SK-N-SH (cell line): Measurements from ENCODE around the gene P3H2. TPM values are rescaled to one million over a fixed set of nuclear protein-coding genes. Genes with fewer than 3 reads are reported as not detected.

Experiments used
- CTCF ChIA-PET: fragments of 300-600, 350-600 bp; formaldehyde crosslinking; extraction: SDS; loops from one replicate; lab custom pipeline; 2021; lab: Yijun Ruan, JAX
- POLR2A ChIA-PET: fragments of 350-600 bp; sonication (Branson Sonifier 250); formaldehyde crosslinking; extraction: SDS; loops from one replicate; lab custom pipeline; 2020; ENCODE audit warnings: antibody characterized with exemption, inconsistent platforms; lab: Yijun Ruan, JAX
- DNase-seq: peaks from one replicate; pipeline ENCODE4 v3.0.0; 2012
- H2AFZ ChIP-seq: fragments of 200-600 bp; sonication (generic); 2 replicates; pipeline ENCODE4 v1.8.1; 2016; ENCODE audit warnings: antibody characterized with exemption, mild to moderate bottlenecking, low read depth
- H3F3A ChIP-seq: fragments of 200-600 bp; sonication (generic); replicated peaks from 2 replicates; pipeline ENCODE3; 2016; ENCODE audit warnings: antibody characterized with exemption, mild to moderate bottlenecking; ENCODE audit not compliant: insufficient read depth
- H3K27ac ChIP-seq, 2 experiments: fragments of 200-500 bp in 1 of 2; fragments of 200-600 bp in 1 of 2; sonication (Bioruptor generic) in 1 of 2; sonication (generic), shearing (Covaris generic) in 1 of 2; 2 replicates each; pipeline versions ENCODE4 v1.5.1 to v1.6.1; 2014 to 2016; ENCODE audit warnings: low read depth in 2 of 2, inconsistent platforms in 1 of 2, low read length in 1 of 2, mild to moderate bottlenecking in 1 of 2, mixed read lengths in 1 of 2
- H3K27me3 ChIP-seq: fragments of 200-600 bp; sonication (generic), shearing (Covaris generic); 2 replicates; pipeline ENCODE4 v1.6.1; 2016; ENCODE audit warnings: mixed run types; ENCODE audit not compliant: insufficient read depth
- H3K36me3 ChIP-seq, 2 experiments: fragments of 200-500 bp in 1 of 2; fragments of 200-600 bp in 1 of 2; sonication (Bioruptor generic) in 1 of 2; sonication (generic) in 1 of 2; replicated peaks in 1 of 2; 2 replicates each; pipeline versions ENCODE3 to v1.5.1; 2014 to 2016; ENCODE audit warnings: low read length in 1 of 2, mild to moderate bottlenecking in 1 of 2; ENCODE audit not compliant: insufficient read depth in 2 of 2, control insufficient read depth in 1 of 2
- H3K4me1 ChIP-seq, 2 experiments: fragments of 200-500 bp in 1 of 2; fragments of 200-600 bp in 1 of 2; sonication (Bioruptor generic) in 1 of 2; sonication (generic), shearing (Covaris generic) in 1 of 2; 2 replicates each; pipeline versions ENCODE4 v1.5.1 to v1.6.1; 2014 to 2016; ENCODE audit warnings: low read depth in 1 of 2, low read length in 1 of 2, mixed run types in 1 of 2; ENCODE audit not compliant: insufficient read depth in 2 of 2, control insufficient read depth in 1 of 2
- H3K4me2 ChIP-seq: fragments of 200-600 bp; sonication (generic), shearing (Covaris generic); 2 replicates; pipeline ENCODE4 v1.6.1; 2017; ENCODE audit warnings: mixed run types
- H3K4me3 ChIP-seq, 2 experiments: fragments of 200-500 bp in 1 of 2; fragments of 200-600 bp in 1 of 2; sonication (Bioruptor generic) in 1 of 2; sonication (generic), shearing (Covaris generic) in 1 of 2; 2 replicates each; pipeline versions ENCODE4 v1.5.1 to v1.8.1; 2014 to 2016; ENCODE audit warnings: low read depth in 2 of 2, inconsistent platforms in 1 of 2, low read length in 1 of 2, mild to moderate bottlenecking in 1 of 2, mixed read lengths in 1 of 2, moderate library complexity in 1 of 2
- H3K79me2 ChIP-seq: fragments of 200-600 bp; sonication (generic); 2 replicates; pipeline ENCODE4 v1.8.1; 2017; ENCODE audit warnings: mild to moderate bottlenecking; ENCODE audit not compliant: insufficient read depth
- H3K9ac ChIP-seq: fragments of 200-600 bp; sonication (generic); 2 replicates; pipeline ENCODE4 v1.6.1; 2017; ENCODE audit warnings: mixed run types
- H3K9me2 ChIP-seq: fragments of 200-600 bp; sonication (generic); 2 replicates; pipeline ENCODE4 v1.6.1; 2017; ENCODE audit warnings: mixed run types
- H3K9me3 ChIP-seq: fragments of 200-600 bp; sonication (generic); 2 replicates; pipeline ENCODE4 v1.6.1; 2017; ENCODE audit warnings: mixed run types, mild to moderate bottlenecking, moderate library complexity
- H4K20me1 ChIP-seq: fragments of 200-600 bp; sonication (generic); 2 replicates; pipeline ENCODE4 v1.6.1; 2017; ENCODE audit warnings: mild to moderate bottlenecking, mixed run types; ENCODE audit not compliant: insufficient read depth
- FOXJ3 ChIP-seq: sonication (generic); formaldehyde crosslinking; IDR thresholded peaks from 2 replicates; pipeline ENCODE4 v1.5.1; 2020; ENCODE audit warnings: mild to moderate bottlenecking, missing genetic modification reagents
- JUND ChIP-seq: IDR thresholded peaks from 2 replicates; pipeline ENCODE4 v1.4.0; 2012
- NFIC ChIP-seq: IDR thresholded peaks from 2 replicates; pipeline ENCODE4 v1.4.0; 2012; ENCODE audit warnings: borderline replicate concordance
- POLR2AphosphoS5 ChIP-seq: IDR thresholded peaks from 2 replicates; pipeline ENCODE4 v1.6.1; 2012; ENCODE audit warnings: low read depth, low read length
- RXRA ChIP-seq: IDR thresholded peaks from 2 replicates; pipeline ENCODE4 v1.4.0; 2012; ENCODE audit warnings: low read depth, mild to moderate bottlenecking, borderline replicate concordance
- TEAD4 ChIP-seq: IDR thresholded peaks from 2 replicates; pipeline ENCODE4 v1.4.0; 2012; ENCODE audit warnings: mild to moderate bottlenecking, borderline replicate concordance; ENCODE audit not compliant: insufficient read depth
- WGBS: methylation state at CpG from one replicate; pipeline ENCODE4 v1.1.6; 2017; ENCODE audit warnings: low lambda C conversion rate; 5-methylcytosine and 5-hydroxymethylcytosine counted together
- polyA plus RNA-seq, 3 experiments: library from polyadenylated mRNA; depleted of rRNA; stranded (reverse); fragments of >200 nt; gene quantifications; 2 replicates each; pipeline ENCODE4 v1.2.3, GENCODE V29; 2012
- TF ChIP-seq, protein P1 (sequence below): IDR thresholded peaks from 2 replicates; pipeline ENCODE4 v1.4.0; 2012; ENCODE audit warnings: low read depth, borderline replicate concordance
- TF ChIP-seq, protein P2 (sequence below): fragments of 150-350 bp; IDR thresholded peaks from 2 replicates; pipeline ENCODE4 v1.6.1; 2017; ENCODE audit warnings: antibody characterized with exemption, low read length, low read depth, borderline replicate concordance

Gene P3H2
- polyA plus RNA-seq, 1 of the 3 experiments (the other 2 are of a cell fraction) = 2.8 TPM

DNA sequence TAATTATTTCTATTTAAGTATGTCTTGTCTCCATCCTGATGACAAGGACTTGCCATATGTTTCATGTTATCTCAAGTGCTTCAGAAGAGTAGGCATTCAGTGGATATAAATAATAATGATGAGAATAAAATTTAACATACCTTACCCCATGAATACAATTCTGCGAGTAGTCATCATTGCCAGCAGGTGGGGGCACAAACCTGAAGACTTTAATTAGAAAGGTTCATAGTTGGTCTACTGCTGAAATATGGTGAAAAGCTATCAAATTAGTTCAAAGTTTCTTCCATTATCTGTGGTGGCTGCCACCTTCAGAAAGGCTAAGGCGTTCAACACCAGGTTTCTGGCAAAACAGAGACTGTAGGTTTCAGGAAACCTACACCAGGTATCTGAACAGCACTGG lies 100.9 kb downstream of the P3H2 start (continued):
- TF ChIP-seq, protein P1, sequence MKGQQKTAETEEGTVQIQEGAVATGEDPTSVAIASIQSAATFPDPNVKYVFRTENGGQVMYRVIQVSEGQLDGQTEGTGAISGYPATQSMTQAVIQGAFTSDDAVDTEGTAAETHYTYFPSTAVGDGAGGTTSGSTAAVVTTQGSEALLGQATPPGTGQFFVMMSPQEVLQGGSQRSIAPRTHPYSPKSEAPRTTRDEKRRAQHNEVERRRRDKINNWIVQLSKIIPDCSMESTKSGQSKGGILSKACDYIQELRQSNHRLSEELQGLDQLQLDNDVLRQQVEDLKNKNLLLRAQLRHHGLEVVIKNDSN = no peak
- TF ChIP-seq JUND = no peak
- TF ChIP-seq TEAD4 = no peak

DNA sequence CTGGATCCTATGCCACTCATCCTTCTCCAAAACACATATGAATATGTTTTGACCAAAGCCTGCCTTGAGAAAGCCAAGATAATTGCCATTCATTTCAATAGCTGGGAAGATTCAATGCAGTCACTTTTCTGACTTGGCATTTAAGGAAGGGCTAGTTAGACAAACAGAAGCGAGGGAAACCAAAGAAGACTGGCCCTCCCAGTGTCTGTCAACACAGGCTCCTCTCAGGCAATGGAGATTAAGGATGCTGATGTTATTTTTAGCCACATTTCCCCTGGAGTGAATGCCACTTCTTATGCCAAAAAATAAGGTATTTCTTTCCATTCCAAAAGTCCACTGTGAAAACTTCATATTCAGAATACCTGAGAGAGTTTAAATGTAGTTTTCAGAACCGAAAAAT lies 101.7 kb downstream of the P3H2 start:
- POLR2A ChIA-PET = no interaction called here
- Histone ChIP-seq H4K20me1 (no peaks in the 10 kb centered on the region), H3K36me3 (no peaks in the 10 kb centered on the region), H3K9me2 (no peaks in the 10 kb centered on the region), H3F3A (no peaks in the 10 kb centered on the region), H3K27me3 (no peaks in the 10 kb centered on the region), H3K4me1 (no peaks in the 10 kb centered on the region), H3K9ac (no peak overlapping the region), H3K4me3 (no peak overlapping the region), H3K4me2 (no peak overlapping the region), H3K9me3 (no peaks in the 10 kb centered on the region), H2AFZ (no peak overlapping the region), H3K27ac (no peak overlapping the region), H3K79me2 (no peaks in the 10 kb centered on the region)
- no peak for TF ChIP-seq RXRA
- TF ChIP-seq, protein P2, sequence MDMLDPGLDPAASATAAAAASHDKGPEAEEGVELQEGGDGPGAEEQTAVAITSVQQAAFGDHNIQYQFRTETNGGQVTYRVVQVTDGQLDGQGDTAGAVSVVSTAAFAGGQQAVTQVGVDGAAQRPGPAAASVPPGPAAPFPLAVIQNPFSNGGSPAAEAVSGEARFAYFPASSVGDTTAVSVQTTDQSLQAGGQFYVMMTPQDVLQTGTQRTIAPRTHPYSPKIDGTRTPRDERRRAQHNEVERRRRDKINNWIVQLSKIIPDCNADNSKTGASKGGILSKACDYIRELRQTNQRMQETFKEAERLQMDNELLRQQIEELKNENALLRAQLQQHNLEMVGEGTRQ = no peak
- TF ChIP-seq NFIC = no peak
- no peak for DNase-seq
- CTCF ChIA-PET = interaction anchor here (1.4 kb wide), 1 partner anchor 102 kb away, joined by 3 read pairs; the partner anchor contains the start of gene P3H2
- 43% methylated on average over 2 of the region's 2 CpGs for WGBS

DNA sequence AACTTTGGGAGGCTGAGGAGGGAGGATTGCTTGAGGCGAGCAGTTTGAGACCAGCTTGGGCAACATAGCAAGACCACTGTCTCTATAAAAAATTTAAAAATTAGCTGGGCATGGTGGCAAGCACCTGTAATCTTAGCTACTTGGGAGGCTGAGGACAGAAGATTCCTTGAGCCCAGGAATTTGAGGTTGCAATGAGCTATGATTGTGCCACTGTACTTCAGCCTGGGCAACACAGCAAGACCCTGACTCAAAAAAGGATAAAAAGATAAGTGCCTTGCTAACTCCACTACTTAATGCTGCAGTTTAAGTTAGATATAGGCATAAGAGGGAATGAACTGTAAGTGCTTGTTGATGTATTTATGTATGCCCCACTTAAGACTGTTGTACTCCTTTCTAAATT lies 102.2 kb downstream of the P3H2 start:
- ChIA-PET CTCF (interaction anchor here (1.4 kb wide), 1 partner anchor 102 kb away, joined by 3 read pairs; the partner anchor contains the start of gene P3H2), POLR2A (no interaction called here)
- Histone ChIP-seq H3F3A (no peaks in the 10 kb centered on the region), H3K4me3 (no peak overlapping the region), H3K4me2 (no peak overlapping the region), H3K27ac (no peak overlapping the region), H3K9me2 (no peaks in the 10 kb centered on the region), H3K36me3 (no peaks in the 10 kb centered on the region), H3K9me3 (no peaks in the 10 kb centered on the region), H2AFZ (no peak overlapping the region), H4K20me1 (no peaks in the 10 kb centered on the region), H3K79me2 (no peaks in the 10 kb centered on the region), H3K4me1 (peaks cover 0 to under 1% of the 10 kb centered on the region in 2 experiments; a peak in 2 of 4 replicates), H3K27me3 (no peaks in the 10 kb centered on the region), H3K9ac (no peak overlapping the region)
- TF ChIP-seq POLR2AphosphoS5 (no peak), NFIC (no peak), FOXJ3 (CRISPR knock-in tag) (no peak)
- 41% methylated on average over 1 of the region's 1 CpG for WGBS
- DNase-seq = no peak
